HG03558 (cell line): ENCODE data around the gene GHRHR.

Experiments used
- ATAC-seq: cut with Tn5 transposase; IDR thresholded peaks from one replicate; pipeline ENCODE4 v1.9.1; 2021; ENCODE audit warnings: moderate number of reproducible peaks; ENCODE audit not compliant: unreplicated experiment; ENCODE audit errors: extremely low read depth

GHRHR gene

DNA sequence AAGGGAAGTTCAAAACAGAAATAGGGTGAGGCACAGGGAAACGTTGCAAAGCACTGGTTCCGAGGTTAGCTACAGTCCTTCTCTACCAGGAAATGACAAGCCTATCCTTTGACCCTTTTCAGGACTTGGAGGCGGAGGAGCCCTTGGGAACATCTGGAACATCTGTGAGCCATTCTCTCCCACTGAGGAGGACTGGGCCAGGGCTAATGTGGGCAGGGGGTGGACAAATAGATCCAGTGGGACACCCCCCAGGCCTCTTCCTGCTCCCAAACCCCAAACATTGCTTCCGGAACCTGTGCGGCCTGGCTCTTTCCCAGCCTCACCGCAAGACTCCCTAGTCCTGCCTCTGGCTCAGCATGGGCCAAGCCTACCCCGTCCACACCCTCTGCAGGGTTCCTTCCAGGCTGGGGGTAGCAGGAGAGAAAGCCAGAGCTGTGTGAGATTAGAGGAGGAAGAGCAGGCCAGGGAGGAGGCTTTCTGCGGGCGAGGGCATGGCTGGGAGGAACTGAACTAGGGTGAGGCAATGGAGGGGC is 36.5 kb downstream of the GHRHR start:
- no peak for ATAC-seq

GRCh38 chr7:31000779-31001178 is 37.0 kb downstream of the GHRHR start:
- no peak for ATAC-seq

- ATAC-seq: no peak
These were observed 38.5 kb downstream of the GHRHR start for GRCh38 chr7:31002256-31002655.

DNA sequence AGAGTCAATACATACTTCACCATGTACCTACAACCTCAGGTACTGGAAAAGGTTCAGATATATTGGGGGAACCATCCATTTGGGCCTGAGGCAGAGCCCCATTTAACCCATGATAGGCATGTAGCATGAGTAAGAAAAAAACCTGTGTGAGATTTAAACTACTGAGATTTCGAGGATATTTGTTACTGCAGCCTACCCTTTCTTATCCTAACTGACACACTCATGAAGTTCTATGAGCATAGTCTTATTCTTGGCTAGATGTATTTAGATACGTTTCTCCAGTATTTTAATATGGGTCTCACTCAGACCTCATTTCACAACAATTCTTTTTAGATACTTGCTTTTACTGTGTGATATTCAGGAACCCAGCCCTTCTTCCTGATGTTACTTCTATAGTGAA is 39.3 kb downstream of the GHRHR start:
- ATAC-seq: no peak

- no peak for ATAC-seq
These were observed 40.0 kb downstream of the GHRHR start for GRCh38 chr7:31003721-31004120.

DNA sequence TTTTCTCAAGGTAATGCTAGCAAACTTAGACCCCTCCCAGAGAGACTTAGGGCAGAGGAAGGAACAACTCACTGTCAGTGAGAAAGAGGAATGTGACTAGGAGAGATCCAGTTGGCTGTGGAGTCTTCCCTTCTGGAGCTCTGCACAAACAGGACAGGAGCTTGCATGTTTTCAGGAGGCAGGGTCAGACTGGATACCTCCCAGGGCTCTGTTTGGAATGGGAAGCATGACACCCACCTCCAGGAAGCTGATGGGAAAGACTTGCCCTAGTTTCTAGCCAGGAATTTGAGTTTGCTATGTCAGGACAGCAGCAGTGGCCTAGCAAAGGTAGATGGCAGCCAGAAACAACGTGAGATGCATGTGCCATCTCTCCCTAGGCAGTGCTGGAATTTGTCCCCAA is 40.6 kb downstream of the GHRHR start:
- ATAC-seq: no peak

DNA sequence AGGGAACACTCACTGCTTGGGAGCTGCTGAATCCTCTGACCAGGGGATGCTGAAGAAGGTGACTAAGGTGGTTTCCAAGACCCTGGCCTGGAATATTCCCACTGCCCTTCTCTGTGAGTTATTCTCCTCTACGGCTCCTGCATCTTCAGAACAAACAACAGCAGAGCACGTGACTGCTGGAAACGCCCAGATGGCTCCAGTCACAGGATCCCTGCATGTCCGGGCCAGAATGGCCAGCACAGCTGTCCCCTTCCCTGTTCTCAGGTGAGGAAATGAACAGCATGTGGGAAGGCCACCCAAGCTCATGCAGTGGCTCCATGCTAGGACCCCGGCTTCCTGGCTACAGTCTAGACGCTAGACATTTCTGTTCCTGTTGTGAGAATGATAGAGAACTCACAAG is 43.1 kb downstream of the GHRHR start:
- ATAC-seq: no peak

- ATAC-seq: no peak
These were observed 43.9 kb downstream of the GHRHR start for GRCh38 chr7:31007634-31008033.

DNA sequence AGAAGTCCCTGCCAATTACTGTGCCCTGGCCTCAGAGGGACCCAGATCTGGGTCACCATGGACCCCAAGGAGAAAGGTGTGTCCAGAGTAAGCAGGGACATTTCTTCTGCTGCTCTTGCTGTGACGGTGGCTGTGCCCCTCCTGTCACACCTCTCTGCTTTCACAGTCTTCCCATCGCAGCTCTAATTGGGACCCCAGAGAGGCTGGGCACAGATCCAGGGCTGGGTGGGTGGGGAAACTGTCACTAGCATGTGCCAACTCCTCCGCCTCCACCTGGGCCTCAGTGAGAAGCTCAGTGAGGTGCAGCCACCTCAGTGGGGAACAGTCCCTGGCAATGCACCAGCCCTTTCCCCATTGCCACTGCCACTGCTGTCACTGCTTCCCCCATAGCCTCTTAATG is 51.1 kb downstream of the GHRHR start:
- no peak for ATAC-seq

GRCh38 chr7:31017032-31017675 is 53.4 kb downstream of the GHRHR start:
- ATAC-seq: no peak

GRCh38 chr7:31017721-31018120 is 54.0 kb downstream of the GHRHR start:
- no peak for ATAC-seq

DNA sequence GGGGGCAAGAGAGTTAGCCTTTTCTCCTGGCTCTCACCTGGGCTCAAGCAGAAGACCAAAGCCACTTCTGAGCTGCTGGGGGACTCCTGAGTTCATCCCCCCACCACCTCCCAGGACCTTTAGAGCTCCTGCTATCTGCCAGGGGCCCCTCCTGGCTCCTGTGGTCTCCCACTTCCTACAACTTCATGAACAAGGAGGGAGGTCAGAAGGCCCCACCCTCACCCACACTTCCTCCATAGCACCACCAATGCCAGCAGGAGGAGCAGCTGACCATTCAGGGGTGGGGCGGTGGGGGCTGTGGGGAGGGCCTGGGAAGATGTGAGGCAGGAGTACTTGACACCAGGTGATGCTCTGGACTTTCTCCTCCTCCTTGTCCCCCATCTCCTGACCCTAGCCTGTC is 55.8 kb downstream of the GHRHR start:
- no peak for ATAC-seq

GRCh38 chr7:31020161-31020560 is 56.4 kb downstream of the GHRHR start:
- ATAC-seq: no peak

DNA sequence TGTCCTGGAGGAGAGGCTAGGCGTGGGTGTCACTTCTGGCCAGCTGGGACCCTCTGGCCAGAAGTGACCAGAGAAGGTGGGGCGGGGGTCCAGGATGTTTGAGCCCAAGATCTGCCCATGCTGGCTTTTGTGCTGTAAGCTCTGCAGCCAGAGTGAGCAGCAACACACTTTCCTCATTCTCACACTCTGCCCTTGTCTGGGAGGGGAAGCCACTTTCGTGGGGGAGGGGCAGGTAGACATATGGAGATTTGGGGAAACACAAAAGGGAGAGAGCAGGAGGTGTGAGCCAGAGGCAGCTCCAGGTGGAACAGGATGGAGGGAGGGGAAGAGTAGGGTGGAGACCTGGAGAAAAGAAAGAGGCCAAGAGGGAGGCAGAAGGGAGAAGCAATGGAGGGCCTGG is 56.9 kb downstream of the GHRHR start:
- no peak for ATAC-seq

GRCh38 chr7:31022117-31022516 is 58.4 kb downstream of the GHRHR start:
- ATAC-seq: no peak

- no peak for ATAC-seq
These were observed 59.0 kb downstream of the GHRHR start for GRCh38 chr7:31022726-31023125.

GRCh38 chr7:31023877-31024276 is 60.1 kb downstream of the GHRHR start:
- ATAC-seq: no peak

DNA sequence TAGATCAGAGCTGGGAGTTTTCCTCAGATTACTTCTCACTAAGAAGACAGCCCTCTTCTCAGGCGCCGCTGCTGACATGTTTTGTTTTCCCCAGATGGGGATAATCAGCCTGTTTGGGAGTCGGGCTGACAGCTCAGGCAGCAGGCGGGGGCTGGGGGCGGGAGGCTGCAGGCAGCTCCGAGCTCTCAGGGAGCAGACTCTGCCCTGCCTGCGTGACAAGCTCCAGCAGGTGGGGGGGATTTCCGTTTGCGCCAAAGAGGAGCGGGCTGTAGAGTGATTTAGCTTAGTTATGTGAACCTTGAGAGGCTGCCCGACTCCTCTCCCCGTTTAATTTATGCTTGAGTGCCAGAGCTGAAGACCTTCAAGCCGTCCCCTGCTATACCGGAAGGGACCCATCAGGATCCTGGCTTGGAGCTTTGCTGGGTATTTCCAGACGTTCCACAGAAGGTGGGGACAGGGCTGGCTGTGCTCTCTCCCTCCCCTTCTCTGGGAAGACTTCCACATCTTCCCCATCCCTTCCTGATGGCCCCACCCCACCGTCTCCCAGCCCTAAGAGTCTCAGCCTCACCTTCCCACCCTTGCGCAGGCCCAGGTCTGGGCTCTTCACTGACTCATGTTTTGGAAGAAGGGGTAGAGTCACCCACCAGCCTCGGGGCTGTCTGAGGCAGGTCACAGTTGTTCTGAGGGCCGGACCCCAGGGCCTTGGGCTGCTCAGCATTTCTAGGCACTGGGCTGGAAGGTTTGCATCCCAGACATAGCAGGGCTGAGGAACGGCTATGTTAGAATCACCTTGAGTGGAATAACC is 63.6 kb downstream of the GHRHR start:
- no peak for ATAC-seq

DNA sequence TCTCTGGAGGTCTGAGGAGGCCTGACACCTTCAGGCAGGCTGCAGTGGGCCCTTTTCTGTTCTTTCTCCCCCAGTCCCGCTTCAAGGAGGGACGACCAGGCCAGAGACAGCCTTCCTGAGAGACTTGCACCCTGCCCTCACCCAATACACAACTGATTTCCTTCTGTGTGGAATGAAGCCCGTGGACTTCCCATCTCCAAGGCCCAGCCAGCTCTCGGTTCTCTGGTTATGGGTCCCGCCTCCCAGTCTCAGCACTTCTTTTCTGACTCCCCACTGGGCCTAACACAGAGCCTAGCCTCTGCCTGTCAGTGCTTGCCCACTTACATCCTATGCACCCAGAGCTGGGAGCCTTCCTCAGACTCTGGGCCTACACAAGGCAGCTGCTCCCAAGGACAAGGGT is 64.3 kb downstream of the GHRHR start:
- ATAC-seq: no peak

DNA sequence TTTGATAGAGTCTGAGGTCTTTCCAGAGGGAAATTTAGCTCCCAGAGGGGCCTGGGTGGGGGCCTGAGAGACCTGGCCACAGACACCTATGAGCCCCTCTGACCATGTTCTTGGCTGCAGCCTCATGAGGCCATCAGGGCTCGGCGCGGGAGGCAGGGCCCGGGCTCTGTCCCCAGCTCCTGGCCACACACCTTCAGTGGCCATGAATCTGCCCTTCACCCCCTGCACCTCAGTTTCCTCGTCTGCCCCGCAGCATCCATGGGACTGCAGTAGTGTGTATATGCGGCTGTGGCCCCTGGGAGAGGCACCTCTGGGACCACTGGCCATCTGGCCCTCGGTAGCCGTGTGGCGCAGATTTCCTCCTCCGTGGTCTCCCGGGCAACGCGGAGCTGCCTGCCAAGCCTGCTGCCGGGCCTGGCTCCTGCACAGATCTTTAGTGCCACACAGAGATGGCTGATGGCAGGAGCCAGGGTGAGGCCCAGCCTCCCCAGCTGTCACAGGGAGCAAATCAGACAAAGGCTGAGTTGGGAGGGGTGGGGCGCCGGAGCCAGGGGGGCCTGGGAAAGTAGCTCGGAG is 64.8 kb downstream of the GHRHR start:
- no peak for ATAC-seq
